WTC11 (cell line): ENCODE measurements around the gene ARG1. TPM values are rescaled to one million over a fixed set of nuclear protein-coding genes. Genes with fewer than 3 reads are reported as not detected.

Experiments
- ATAC-seq: fragments of 200-7000 bp; cut with Tn5 transposase; 2 replicates; pipeline ENCODE4 v1.10.0; 2021; ENCODE audit warnings: mild to moderate bottlenecking, moderate library complexity
- CTCF ChIA-PET: fragments of 300-600 bp; sonication (Branson Sonifier 250); formaldehyde crosslinking; loops from one replicate; lab custom pipeline; 2021; ENCODE audit warnings: antibody characterized with exemption; lab: Charles Lee
- POLR2A ChIA-PET: fragments of 350-600 bp; sonication (Branson Sonifier 250); formaldehyde crosslinking; loops from one replicate; lab custom pipeline; 2021; ENCODE audit warnings: antibody characterized with exemption; lab: Charles Lee
- DNase-seq: peaks from one replicate; pipeline ENCODE4 v3.0.0; 2021; ENCODE audit warnings: low spot score
- H3K27ac Mint-ChIP-seq: 2 replicates; pipeline ENCODE4 v1.8.0; 2021; ENCODE audit warnings: mixed read lengths
- H3K27me3 Mint-ChIP-seq: 2 replicates; pipeline ENCODE4 v1.8.0; 2021; ENCODE audit warnings: low read depth, mild to moderate bottlenecking, moderate library complexity, mixed read lengths
- H3K36me3 Mint-ChIP-seq: 2 replicates; pipeline ENCODE4 v1.8.0; 2021; ENCODE audit warnings: mixed read lengths
- H3K4me1 Mint-ChIP-seq: 2 replicates; pipeline ENCODE4 v1.8.0; 2022; ENCODE audit warnings: mixed read lengths
- H3K4me3 Mint-ChIP-seq: 2 replicates; pipeline ENCODE4 v1.8.0; 2021; ENCODE audit warnings: mild to moderate bottlenecking, moderate library complexity, mixed read lengths
- H3K9me3 Mint-ChIP-seq: 2 replicates; pipeline ENCODE4 v1.8.0; 2021; ENCODE audit warnings: mixed read lengths
- GABPB1 ChIP-seq: sonication (generic); formaldehyde crosslinking; IDR thresholded peaks from 2 replicates; pipeline ENCODE4 v1.8.1; 2023; ENCODE audit warnings: mild to moderate bottlenecking, missing genetic modification reagents
- HMGA2 ChIP-seq: fragments of 250-450 bp; sonication (Bioruptor Pico); IDR thresholded peaks from 2 replicates; pipeline ENCODE4 v1.4.0; 2021; ENCODE audit warnings: mild to moderate bottlenecking, moderate library complexity
- total RNA-seq: library from RNA; stranded (reverse); gene quantifications from 3 replicates; pipeline ENCODE4 v1.2.3, GENCODE V29; 2021

Gene ARG1
- total RNA-seq, 1 experiment from 2014 or later = 0.15 TPM

DNA sequence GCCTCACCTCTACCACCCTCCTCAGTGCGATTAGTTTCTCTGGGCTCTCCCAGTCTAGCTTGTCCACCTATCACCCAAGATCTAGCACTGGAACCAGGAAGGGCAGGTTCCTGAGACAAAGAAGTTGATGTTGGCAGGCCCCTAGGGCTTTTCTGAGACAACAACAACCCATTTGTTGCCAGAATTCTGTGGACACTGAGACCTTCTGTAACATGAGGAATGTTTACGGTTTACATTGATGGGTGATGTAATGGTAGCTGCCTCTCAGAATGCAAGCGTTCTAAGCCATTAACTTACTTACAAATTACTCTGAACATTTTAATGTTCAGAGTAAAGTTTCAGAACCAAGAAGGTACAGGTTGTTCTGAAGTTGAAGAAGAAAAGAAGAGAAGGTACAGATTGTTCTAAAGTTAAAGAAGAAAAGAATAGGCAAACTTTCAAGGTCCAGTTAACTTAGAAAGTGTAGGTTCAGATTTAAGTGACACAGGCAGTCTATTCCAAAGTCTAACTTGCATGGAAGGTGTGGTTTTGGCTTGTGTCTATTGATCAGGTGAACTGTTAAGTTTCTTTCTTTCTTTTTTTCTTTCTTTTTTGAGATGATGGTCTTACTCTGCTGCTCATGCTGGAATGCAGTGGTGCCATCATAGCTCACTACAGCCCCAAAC lies 58.7 kb downstream of the ARG1 start:
- CTCF ChIA-PET = interaction anchor here (1.2 kb wide), 1 partner anchor 112 kb away, joined by 3 read pairs; no protein-coding TSS in a partner anchor
- POLR2A ChIA-PET = no interaction called here
- Mint-ChIP-seq H3K27ac (no peak overlapping the region), H3K27me3 (peaks cover 26% of the 10 kb centered on the region), H3K4me3 (no peak overlapping the region), H3K4me1 (peaks cover 13% of the 10 kb centered on the region), H3K36me3 (no peaks in the 10 kb centered on the region), H3K9me3 (no peaks in the 10 kb centered on the region)
- DNase-seq = no peak
- no peak for ATAC-seq
- no peak for TF ChIP-seq HMGA2 (CRISPR knock-in tag)
- TF ChIP-seq GABPB1 (CRISPR knock-in tag) = peak; percentile 65; the same call in 1 of the 2 replicates

Other genes starting within 250 kb of the ARG1 start
- 18.0 to 19.0 TPM (median 18.3 TPM) in 3 replicates for gene MED23, start 55.0 kb downstream of the ARG1 start, total RNA-seq
- gene ENPP3, start 64.1 kb downstream of the ARG1 start, total RNA-seq = 0.48 TPM in 1 of 3 replicates, not detected in the others
- gene OR2A4, start 128.2 kb downstream of the ARG1 start, total RNA-seq = not detected in 3 replicates
- 0.09 TPM in 1 of 3 replicates, not detected in the others for gene CTAGE9, start 137.8 kb downstream of the ARG1 start, total RNA-seq
- 29.7 to 34.9 TPM (median 30.8 TPM) in 3 replicates for gene ENPP1, start 234.8 kb downstream of the ARG1 start, total RNA-seq